Measurements from ENCODE around the gene CDK4.

DNA sequence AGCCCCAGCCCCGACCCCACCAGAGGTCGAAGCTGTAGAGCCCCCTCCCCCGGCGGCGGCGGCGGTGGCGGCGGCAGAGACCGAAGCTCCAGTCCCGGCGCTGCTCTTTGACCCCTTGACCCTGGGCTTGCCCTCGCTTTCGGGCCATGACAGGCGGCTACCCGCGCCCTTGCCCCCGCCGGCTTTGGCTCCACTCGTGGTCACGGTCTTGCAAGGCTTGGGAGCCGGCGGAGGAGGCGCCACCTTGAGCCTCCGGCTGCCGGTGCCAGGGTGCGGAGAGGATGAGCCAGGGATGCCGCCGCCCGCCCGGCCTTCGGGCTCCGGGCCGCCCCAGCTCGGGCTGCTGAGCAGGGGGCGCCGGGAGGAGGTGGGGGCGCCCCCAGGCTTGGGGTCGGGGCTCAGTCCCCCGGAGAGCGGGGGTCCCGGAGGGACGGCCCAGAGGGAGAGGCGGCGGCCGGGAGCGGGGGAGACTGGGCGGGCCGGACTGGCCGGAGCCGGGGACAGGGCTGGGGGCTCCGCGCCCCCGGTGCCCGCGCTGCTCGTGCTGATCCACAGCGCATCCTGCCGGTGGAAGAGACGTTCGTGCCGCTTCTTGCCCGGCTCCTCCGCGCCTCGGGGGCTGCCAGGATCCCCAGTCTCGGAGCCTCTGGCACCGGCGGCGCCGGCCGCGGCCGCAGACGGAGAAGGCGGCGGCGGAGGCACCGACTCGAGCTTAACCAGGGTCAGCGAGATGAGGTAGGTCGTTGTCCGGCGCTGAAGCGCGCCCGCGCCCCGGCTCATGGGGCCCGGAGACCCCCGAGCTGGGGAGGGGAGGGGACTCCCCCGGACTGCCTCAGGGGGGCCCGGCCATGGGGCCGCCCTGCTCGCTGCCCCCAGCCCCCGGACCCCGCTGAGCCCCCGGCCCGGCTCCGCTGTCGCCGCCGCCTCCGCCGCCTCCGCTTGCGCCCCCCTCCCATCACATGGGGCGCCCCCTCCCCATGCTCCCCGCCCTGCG is 14.3 kb downstream of the CDK4 start:
- TF ChIP-seq FOXM1 (IDR thresholded peaks at IDR 0.05; ENCODE audit: borderline replicate concordance, low read depth): no peak
- no peak for TF ChIP-seq CEBPB (IDR thresholded peaks at IDR 0.05)
- TF ChIP-seq RAD21 (IDR thresholded peaks at IDR 0.05; ENCODE audit: low read depth): no peak
- TF ChIP-seq ZBTB7A (IDR thresholded peaks at IDR 0.05; ENCODE audit: low read depth): peak; percentile 62; the same call in 1 of the 2 replicates
- TF ChIP-seq MAX (IDR thresholded peaks at IDR 0.05): no peak
- TF ChIP-seq, protein P1, sequence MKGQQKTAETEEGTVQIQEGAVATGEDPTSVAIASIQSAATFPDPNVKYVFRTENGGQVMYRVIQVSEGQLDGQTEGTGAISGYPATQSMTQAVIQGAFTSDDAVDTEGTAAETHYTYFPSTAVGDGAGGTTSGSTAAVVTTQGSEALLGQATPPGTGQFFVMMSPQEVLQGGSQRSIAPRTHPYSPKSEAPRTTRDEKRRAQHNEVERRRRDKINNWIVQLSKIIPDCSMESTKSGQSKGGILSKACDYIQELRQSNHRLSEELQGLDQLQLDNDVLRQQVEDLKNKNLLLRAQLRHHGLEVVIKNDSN (IDR thresholded peaks at IDR 0.05): no peak
- TF ChIP-seq TEAD4 (IDR thresholded peaks at IDR 0.05): no peak
- no peak for TF ChIP-seq YY1 (IDR thresholded peaks at IDR 0.05; ENCODE audit: low read depth)
- TF ChIP-seq REST (IDR thresholded peaks at IDR 0.05; ENCODE audit: low read depth): no peak
- no peak for TF ChIP-seq TCF12 (IDR thresholded peaks at IDR 0.05; ENCODE audit: low read depth)
- TF ChIP-seq TAF1 (IDR thresholded peaks at IDR 0.05; ENCODE audit: low read depth): no peak
- TF ChIP-seq CREB1 (IDR thresholded peaks at IDR 0.05; ENCODE audit: low read depth): no peak
- no peak for TF ChIP-seq EP300 (IDR thresholded peaks at IDR 0.05; ENCODE audit: borderline replicate concordance)
